Smooth muscle cell (in vitro differentiated cells): ENCODE results near the gene DDX17. TPM values are rescaled to one million over a fixed set of nuclear protein-coding genes. Genes with fewer than 3 reads are reported as not detected.
A peak's percentile ranks its signal among the peaks of the same experiment; 100 is the strongest.

Source experiments
- DNase-seq: peaks from one replicate; lab custom pipeline; 2025; ENCODE audit not compliant: unreplicated experiment; lab: John Stamatoyannopoulos, UW
- H2AFZ ChIP-seq: fragments of 200-600 bp; sonication (generic); 2 replicates; pipeline ENCODE4 v1.6.0; 2016; ENCODE audit warnings: antibody characterized with exemption, low read depth, mild to moderate bottlenecking
- H3F3A ChIP-seq: fragments of 200-600 bp; sonication (generic); 2 replicates; pipeline ENCODE4 v1.6.0; 2017; ENCODE audit warnings: antibody characterized with exemption, low read depth
- H3K27ac ChIP-seq: fragments of 200-600 bp; sonication (generic); 2 replicates; pipeline ENCODE4 v1.5.1; 2016; ENCODE audit warnings: low read depth, mild to moderate bottlenecking
- H3K27me3 ChIP-seq: fragments of 200-600 bp; sonication (generic); 2 replicates; pipeline ENCODE4 v1.6.1; 2016; ENCODE audit warnings: low read depth, mild to moderate bottlenecking
- H3K36me3 ChIP-seq: fragments of 200-600 bp; sonication (generic); 2 replicates; pipeline ENCODE4 v1.5.1; 2016; ENCODE audit warnings: low read depth
- H3K4me1 ChIP-seq: fragments of 200-600 bp; sonication (generic); 2 replicates; pipeline ENCODE4 v1.5.1; 2016; ENCODE audit warnings: low read depth
- H3K4me2 ChIP-seq: fragments of 200-600 bp; sonication (generic); 2 replicates; pipeline ENCODE4 v1.6.0; 2016; ENCODE audit warnings: mild to moderate bottlenecking
- H3K4me3 ChIP-seq: fragments of 200-600 bp; sonication (generic); 2 replicates; pipeline ENCODE4 v1.5.1; 2016; ENCODE audit warnings: mild to moderate bottlenecking
- H3K79me2 ChIP-seq: fragments of 200-600 bp; sonication (generic); 2 replicates; pipeline ENCODE4 v1.6.0; 2016; ENCODE audit warnings: low read depth, mild to moderate bottlenecking
- H3K9ac ChIP-seq: fragments of 200-600 bp; sonication (generic); 2 replicates; pipeline ENCODE4 v1.6.0; 2016; ENCODE audit warnings: low read depth
- H3K9me3 ChIP-seq: fragments of 200-600 bp; sonication (generic); replicated peaks from 2 replicates; pipeline ENCODE4 v1.5.1; 2016; ENCODE audit warnings: low read depth
- H4K20me1 ChIP-seq: fragments of 200-600 bp; sonication (generic); 2 replicates; pipeline ENCODE4 v1.6.0; 2016; ENCODE audit warnings: low read depth
- WGBS: methylation state at CpG from one replicate; pipeline ENCODE4 v1.1.7; 2016; ENCODE audit warnings: low lambda C conversion rate; 5-methylcytosine and 5-hydroxymethylcytosine counted together
- polyA plus RNA-seq: library from polyadenylated mRNA; unstranded; fragments of >200 nt; fragmentation: Nextera tagmentation; extraction: Ambion mirVana; gene quantifications from 2 replicates; pipeline ENCODE4 v1.2.1, GENCODE V29; 2016
- total RNA-seq: library from RNA; depleted of rRNA; stranded (reverse); fragments of >200 nt; gene quantifications from 2 replicates; pipeline ENCODE4 v1.2.3, GENCODE V29; 2014
- TF ChIP-seq, protein P1 (sequence below): fragments of 200-600 bp; sonication (generic); IDR thresholded peaks from 2 replicates; pipeline ENCODE4 v1.5.1; 2017; ENCODE audit warnings: borderline replicate concordance, mild to moderate bottlenecking, antibody characterized with exemption; ENCODE audit not compliant: insufficient read depth, poor library complexity, severe bottlenecking

Gene DDX17
- total and polyA plus RNA-seq, 2 experiments from 2014 or later: 11.5 to 182 TPM

DNA sequence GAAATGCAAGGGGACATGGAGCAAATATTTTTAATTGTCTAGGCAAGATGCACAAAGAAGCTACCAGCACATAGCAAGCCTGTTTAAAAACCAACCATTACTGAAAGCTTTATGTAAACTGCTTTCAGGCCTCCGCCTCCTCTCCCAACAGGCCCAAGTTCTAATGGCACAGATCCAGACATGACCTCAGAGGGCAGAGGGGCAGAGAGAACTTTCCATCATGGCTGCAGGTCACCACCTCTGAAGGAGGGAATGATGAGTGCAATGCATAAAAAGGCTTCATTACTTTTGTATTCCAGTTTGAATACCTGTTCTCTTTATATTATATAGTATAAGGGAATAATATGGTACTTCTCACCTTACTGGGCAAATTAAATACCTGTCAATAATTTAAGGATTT, 15.2 kb downstream of the DDX17 start:
- H3K9me3 ChIP-seq: no peaks in the 10 kb centered on the region
- H3K79me2 ChIP-seq: peaks cover 53% of the 10 kb centered on the region
- DNase-seq: no peak
- H3K27ac ChIP-seq: peak overlapping the region; percentile 75
- peaks cover 100% of the 10 kb centered on the region for H4K20me1 ChIP-seq
- H3K36me3 ChIP-seq: peaks cover 35% of the 10 kb centered on the region
- H3K9ac ChIP-seq: no peak overlapping the region
- no peak overlapping the region for H3K4me2 ChIP-seq
- TF ChIP-seq, protein P1, sequence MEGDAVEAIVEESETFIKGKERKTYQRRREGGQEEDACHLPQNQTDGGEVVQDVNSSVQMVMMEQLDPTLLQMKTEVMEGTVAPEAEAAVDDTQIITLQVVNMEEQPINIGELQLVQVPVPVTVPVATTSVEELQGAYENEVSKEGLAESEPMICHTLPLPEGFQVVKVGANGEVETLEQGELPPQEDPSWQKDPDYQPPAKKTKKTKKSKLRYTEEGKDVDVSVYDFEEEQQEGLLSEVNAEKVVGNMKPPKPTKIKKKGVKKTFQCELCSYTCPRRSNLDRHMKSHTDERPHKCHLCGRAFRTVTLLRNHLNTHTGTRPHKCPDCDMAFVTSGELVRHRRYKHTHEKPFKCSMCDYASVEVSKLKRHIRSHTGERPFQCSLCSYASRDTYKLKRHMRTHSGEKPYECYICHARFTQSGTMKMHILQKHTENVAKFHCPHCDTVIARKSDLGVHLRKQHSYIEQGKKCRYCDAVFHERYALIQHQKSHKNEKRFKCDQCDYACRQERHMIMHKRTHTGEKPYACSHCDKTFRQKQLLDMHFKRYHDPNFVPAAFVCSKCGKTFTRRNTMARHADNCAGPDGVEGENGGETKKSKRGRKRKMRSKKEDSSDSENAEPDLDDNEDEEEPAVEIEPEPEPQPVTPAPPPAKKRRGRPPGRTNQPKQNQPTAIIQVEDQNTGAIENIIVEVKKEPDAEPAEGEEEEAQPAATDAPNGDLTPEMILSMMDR: no peak
- peaks cover 80% of the 10 kb centered on the region for H3F3A ChIP-seq
- no peak overlapping the region for H2AFZ ChIP-seq
- H3K27me3 ChIP-seq: no peaks in the 10 kb centered on the region
- H3K4me1 ChIP-seq: no peaks in the 10 kb centered on the region
- no peak overlapping the region for H3K4me3 ChIP-seq
- 86% methylated on average over 1 of the region's 1 CpG for WGBS

DNA sequence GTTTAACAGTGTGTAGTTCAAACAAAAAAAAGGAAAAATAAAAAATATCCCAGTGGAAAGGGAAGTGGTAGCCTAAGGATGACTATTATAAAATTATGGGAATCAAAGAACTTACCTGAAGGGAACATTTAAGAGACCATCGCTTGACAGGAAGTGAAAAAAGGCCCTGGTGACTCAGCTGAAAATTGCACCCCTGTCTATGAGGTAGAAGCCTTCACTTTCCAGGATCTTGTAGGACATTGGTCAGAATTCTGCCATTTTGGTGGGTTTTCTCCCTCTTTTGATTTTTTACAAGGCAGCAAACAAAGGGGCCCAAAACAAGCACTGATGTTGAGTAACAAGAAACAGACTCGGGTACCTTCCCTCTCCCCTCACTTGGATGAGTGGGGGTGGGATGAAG, 15.6 kb downstream of the DDX17 start:
- Histone ChIP-seq H3K36me3 (peaks cover 31% of the 10 kb centered on the region), H3F3A (peaks cover 79% of the 10 kb centered on the region), H2AFZ (no peak overlapping the region), H3K4me3 (no peak overlapping the region), H3K9me3 (no peaks in the 10 kb centered on the region), H3K27ac (peak overlapping the region; percentile 75), H4K20me1 (peaks cover 98% of the 10 kb centered on the region), H3K4me1 (no peaks in the 10 kb centered on the region), H3K4me2 (no peak overlapping the region), H3K79me2 (peaks cover 49% of the 10 kb centered on the region), H3K9ac (no peak overlapping the region), H3K27me3 (no peaks in the 10 kb centered on the region)
- WGBS: 85% methylated on average over 2 of the region's 2 CpGs
- no peak for DNase-seq
- TF ChIP-seq, protein P1: no peak

- Histone ChIP-seq H3K79me2 (peaks cover 42% of the 10 kb centered on the region), H3K36me3 (peaks cover 33% of the 10 kb centered on the region), H3K4me3 (no peak overlapping the region), H2AFZ (no peak overlapping the region), H3K4me1 (no peaks in the 10 kb centered on the region), H3K4me2 (no peak overlapping the region), H3K27me3 (no peaks in the 10 kb centered on the region), H3K9me3 (no peaks in the 10 kb centered on the region), H3K27ac (peak overlapping the region; percentile 75), H3F3A (peaks cover 81% of the 10 kb centered on the region), H3K9ac (no peak overlapping the region), H4K20me1 (peaks cover 97% of the 10 kb centered on the region)
- TF ChIP-seq, protein P1: no peak
- no peak for DNase-seq
- WGBS: 82% methylated on average over 7 of the region's 7 CpGs
Observed at GRCh38 chr22:38489561-38490145, 16.5 kb downstream of the DDX17 start.

- Histone ChIP-seq H3K27ac (peak overlapping the region; percentile 75), H3K4me1 (no peaks in the 10 kb centered on the region), H3K9me3 (no peaks in the 10 kb centered on the region), H3K4me3 (no peak overlapping the region), H3K9ac (no peak overlapping the region), H3K27me3 (no peaks in the 10 kb centered on the region), H3K36me3 (peaks cover 31% of the 10 kb centered on the region), H2AFZ (no peak overlapping the region), H3K79me2 (peaks cover 37% of the 10 kb centered on the region), H3F3A (peaks cover 79% of the 10 kb centered on the region), H3K4me2 (no peak overlapping the region), H4K20me1 (peaks cover 97% of the 10 kb centered on the region)
- TF ChIP-seq, protein P1: no peak
- WGBS: 96% methylated on average over 17 of the region's 17 CpGs
- DNase-seq: no peak
Observed at GRCh38 chr22:38489142-38489541, 17.0 kb downstream of the DDX17 start.
